Endothelial cell of umbilical vein (primary cell): ENCODE measurements around the gene SLC39A9.

Experiments used
- CTCF ChIP-seq, 2 donors: IDR thresholded peaks; 1 replicate in 1 of 2; 2 replicates in 1 of 2; pipeline ENCODE4 v1.5.1; 2011; ENCODE audit warnings: low read length in 2 of 2, mild to moderate bottlenecking in 2 of 2, moderate library complexity in 2 of 2, control low read depth in 1 of 2, inconsistent platforms in 1 of 2, low read depth in 1 of 2; ENCODE audit not compliant: insufficient read depth in 1 of 2; ENCODE audit errors: extremely low read depth in 1 of 2
- EZH2 ChIP-seq: IDR thresholded peaks from 2 replicates; pipeline ENCODE4 v1.6.1; 2012; ENCODE audit warnings: borderline replicate concordance, low read depth, mild to moderate bottlenecking, moderate library complexity, low read length, inconsistent platforms; ENCODE audit not compliant: severe bottlenecking
- FOS ChIP-seq: IDR thresholded peaks from 2 replicates; pipeline ENCODE4 v1.6.1; 2011; ENCODE audit warnings: mild to moderate bottlenecking, low read length, moderate library complexity, borderline replicate concordance; ENCODE audit not compliant: insufficient read depth
- MYC ChIP-seq: IDR thresholded peaks from one replicate; pipeline ENCODE4 v1.6.1; 2011; ENCODE audit warnings: mild to moderate bottlenecking, low read depth, low read length
- POLR2A ChIP-seq: IDR thresholded peaks from 2 replicates; pipeline ENCODE4 v1.6.1; 2012; ENCODE audit warnings: low read depth, mild to moderate bottlenecking, control low read depth, low read length
- POLR2AphosphoS5 ChIP-seq: IDR thresholded peaks from 2 replicates; pipeline ENCODE4 v1.6.1; 2012; ENCODE audit warnings: low read depth, mild to moderate bottlenecking, control low read depth, low read length, moderate library complexity; ENCODE audit not compliant: insufficient read depth
- TF ChIP-seq, protein P1 (sequence below): IDR thresholded peaks from 2 replicates; pipeline ENCODE4 v1.6.1; 2011; ENCODE audit not compliant: insufficient read depth, insufficient read length

GRCh38 chr14:69506241-69506595 lies 107.7 kb downstream of the SLC39A9 start:
- no peak for TF ChIP-seq CTCF (IDR thresholded peaks at IDR 0.05; ENCODE audit: extremely low read depth in 1 of 2, insufficient read depth in 1 of 2, low read depth in 1 of 2, low read length in 2 of 2)
- TF ChIP-seq, protein P1, sequence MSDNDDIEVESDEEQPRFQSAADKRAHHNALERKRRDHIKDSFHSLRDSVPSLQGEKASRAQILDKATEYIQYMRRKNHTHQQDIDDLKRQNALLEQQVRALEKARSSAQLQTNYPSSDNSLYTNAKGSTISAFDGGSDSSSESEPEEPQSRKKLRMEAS: no peak
- TF ChIP-seq POLR2A: no peak
- no peak for TF ChIP-seq POLR2AphosphoS5
- no peak for TF ChIP-seq EZH2
- no peak for TF ChIP-seq FOS
- TF ChIP-seq MYC: no peak
